Nephron (organoid): ENCODE results near the gene DNAH3.
"Not testable (repeated sequence)": the region's sequence is repeated elsewhere in the genome, so short reads cannot be mapped to it uniquely, and the experiment has no call there.

Experiments used
- H3K27ac Mint-ChIP-seq, 3 experiments: 2 replicates each; pipeline ENCODE4 v1.8.0; 2020; ENCODE audit warnings: mixed read lengths in 3 of 3, mild to moderate bottlenecking in 2 of 3, moderate library complexity in 1 of 3
- H3K27me3 Mint-ChIP-seq: 2 replicates; pipeline ENCODE4 v1.8.0; 2021; ENCODE audit warnings: low read depth, mild to moderate bottlenecking, moderate library complexity, mixed read lengths
- H3K36me3 Mint-ChIP-seq: 2 replicates; pipeline ENCODE4 v1.8.0; 2020; ENCODE audit warnings: low read depth, mixed read lengths
- H3K4me1 Mint-ChIP-seq: 2 replicates; pipeline ENCODE4 v1.8.0; 2020; ENCODE audit warnings: mixed read lengths
- H3K4me3 Mint-ChIP-seq, 3 experiments: 2 replicates each; pipeline ENCODE4 v1.8.0; 2020; ENCODE audit warnings: mild to moderate bottlenecking in 3 of 3, mixed read lengths in 3 of 3, moderate library complexity in 2 of 3
- H3K9me3 Mint-ChIP-seq: 2 replicates; pipeline ENCODE4 v1.8.0; 2020; ENCODE audit warnings: mixed read lengths
- TF ChIP-seq, protein P1 (sequence below), 3 experiments: fragments of 200-600 bp; sonication (generic); IDR thresholded peaks; one replicate each; pipeline ENCODE4 v1.5.0; 2021; ENCODE audit warnings: antibody characterized with exemption in 3 of 3; ENCODE audit not compliant: unreplicated experiment in 3 of 3

The DNAH3 gene

DNA sequence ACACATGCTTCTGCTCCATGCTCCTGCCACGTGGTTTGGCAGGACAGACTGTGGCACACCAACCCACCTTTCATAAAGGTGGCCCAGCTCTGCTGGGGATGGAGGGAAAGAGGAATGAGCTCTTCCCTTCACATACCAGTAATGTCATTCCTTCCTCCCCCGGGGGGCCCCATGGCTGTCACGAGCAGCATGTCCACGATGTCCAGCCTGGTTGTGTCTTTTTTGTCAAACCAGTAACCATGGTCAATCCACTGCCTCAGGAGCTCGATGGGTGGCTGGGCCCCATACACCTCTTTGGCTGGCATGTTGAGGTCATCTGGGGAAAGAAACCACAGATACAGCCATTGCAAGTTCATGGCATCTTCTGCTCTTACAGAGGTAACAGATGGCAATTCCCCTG lies 153.5 kb downstream of the DNAH3 start:
- Mint-ChIP-seq H3K27ac (no peak overlapping the region), H3K9me3 (no peaks in the 10 kb centered on the region), H3K27me3 (peaks cover 7% of the 10 kb centered on the region), H3K4me3 (no peak overlapping the region), H3K36me3 (no peaks in the 10 kb centered on the region), H3K4me1 (no peaks in the 10 kb centered on the region)
- TF ChIP-seq, protein P1, sequence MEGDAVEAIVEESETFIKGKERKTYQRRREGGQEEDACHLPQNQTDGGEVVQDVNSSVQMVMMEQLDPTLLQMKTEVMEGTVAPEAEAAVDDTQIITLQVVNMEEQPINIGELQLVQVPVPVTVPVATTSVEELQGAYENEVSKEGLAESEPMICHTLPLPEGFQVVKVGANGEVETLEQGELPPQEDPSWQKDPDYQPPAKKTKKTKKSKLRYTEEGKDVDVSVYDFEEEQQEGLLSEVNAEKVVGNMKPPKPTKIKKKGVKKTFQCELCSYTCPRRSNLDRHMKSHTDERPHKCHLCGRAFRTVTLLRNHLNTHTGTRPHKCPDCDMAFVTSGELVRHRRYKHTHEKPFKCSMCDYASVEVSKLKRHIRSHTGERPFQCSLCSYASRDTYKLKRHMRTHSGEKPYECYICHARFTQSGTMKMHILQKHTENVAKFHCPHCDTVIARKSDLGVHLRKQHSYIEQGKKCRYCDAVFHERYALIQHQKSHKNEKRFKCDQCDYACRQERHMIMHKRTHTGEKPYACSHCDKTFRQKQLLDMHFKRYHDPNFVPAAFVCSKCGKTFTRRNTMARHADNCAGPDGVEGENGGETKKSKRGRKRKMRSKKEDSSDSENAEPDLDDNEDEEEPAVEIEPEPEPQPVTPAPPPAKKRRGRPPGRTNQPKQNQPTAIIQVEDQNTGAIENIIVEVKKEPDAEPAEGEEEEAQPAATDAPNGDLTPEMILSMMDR (IDR thresholded peaks at IDR 0.05; ENCODE audit: unreplicated experiment in 3 of 3), result no peak

DNA sequence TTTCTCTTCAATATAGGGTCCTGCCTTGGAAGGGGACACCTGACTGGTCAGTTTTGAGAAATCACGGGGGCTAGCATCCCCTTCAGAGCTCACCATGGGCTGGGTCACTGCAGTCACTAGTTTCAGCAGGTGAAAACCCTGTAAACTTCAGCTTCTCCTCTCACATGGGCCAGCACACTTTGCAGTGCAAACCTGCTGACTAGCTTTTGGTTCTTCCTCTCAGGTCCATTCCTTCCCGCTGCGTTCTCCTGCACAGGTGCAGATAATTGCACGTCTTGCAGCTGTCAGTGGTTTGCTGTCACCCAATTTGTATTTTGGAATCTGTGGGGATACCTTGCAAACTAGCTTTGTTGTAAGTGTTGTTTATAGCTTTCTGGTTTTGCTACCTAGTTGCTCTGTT lies 154.9 kb downstream of the DNAH3 start:
- Mint-ChIP-seq H3K27ac (no peak overlapping the region), H3K4me1 (no peaks in the 10 kb centered on the region), H3K9me3 (no peaks in the 10 kb centered on the region), H3K4me3 (no peak overlapping the region), H3K36me3 (no peaks in the 10 kb centered on the region), H3K27me3 (peaks cover under 1% of the 10 kb centered on the region)
- TF ChIP-seq, protein P1 (IDR thresholded peaks at IDR 0.05; ENCODE audit: unreplicated experiment in 3 of 3), result no peak

DNA sequence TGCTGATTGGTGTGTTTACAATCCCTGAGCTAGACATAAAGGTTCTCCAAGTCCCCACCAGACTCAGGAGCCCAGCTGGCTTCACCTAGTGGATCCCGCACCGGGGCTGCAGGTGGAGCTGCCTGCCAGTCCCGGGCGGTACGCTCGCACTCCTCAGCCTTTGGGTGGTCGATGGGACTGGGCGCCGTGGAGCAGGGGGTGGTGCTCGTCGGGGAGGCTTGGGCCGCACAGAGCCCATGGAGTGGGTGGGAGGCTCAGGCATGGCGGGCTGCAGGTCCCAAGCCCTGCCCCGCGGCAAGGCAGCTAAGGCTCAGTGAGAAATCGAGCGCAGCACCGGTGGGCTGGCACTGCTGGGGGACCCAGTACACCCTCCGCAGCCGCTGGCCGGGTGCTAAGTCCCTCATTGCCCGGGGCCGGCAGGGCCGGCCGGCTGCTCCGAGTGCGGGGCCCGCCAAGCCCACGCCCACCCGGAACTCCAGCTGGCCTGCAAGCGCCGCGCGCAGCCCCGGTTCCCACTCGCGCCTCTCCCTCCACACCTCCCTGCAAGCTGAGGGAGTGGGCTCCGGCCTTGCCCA lies 161.1 kb downstream of the DNAH3 start:
- not testable (repeated sequence) for H3K9me3 Mint-ChIP-seq

DNA sequence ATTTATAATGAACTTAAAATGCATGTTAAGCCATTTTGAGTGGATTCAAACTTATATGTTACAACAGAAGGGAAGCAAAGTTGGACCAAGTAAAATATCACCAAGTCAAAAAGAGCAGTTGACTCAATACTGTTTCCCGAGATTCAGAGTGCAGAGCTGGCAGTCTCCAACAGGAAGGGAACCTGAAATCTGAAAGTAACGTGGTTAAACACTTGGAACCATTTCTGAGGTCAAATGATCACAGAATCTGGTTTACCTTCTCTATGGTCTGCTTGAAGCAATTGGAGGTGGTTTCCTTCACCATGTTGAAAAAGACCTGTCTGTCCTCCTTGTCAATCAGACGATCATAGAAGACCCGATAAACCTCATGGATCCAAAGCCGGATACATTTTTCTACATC lies 163.6 kb downstream of the DNAH3 start:
- Mint-ChIP-seq H3K9me3 (peaks cover 2% of the 10 kb centered on the region), H3K36me3 (no peaks in the 10 kb centered on the region), H3K27me3 (peaks cover 3% of the 10 kb centered on the region), H3K27ac (no peak overlapping the region), H3K4me3 (no peak overlapping the region), H3K4me1 (no peaks in the 10 kb centered on the region)
- TF ChIP-seq, protein P1 (IDR thresholded peaks at IDR 0.05; ENCODE audit: unreplicated experiment in 3 of 3), result no peak

More for the DNA sequence above, 161.1 kb downstream of the DNAH3 start:
- not testable (repeated sequence) for H3K36me3 Mint-ChIP-seq, H3K27ac Mint-ChIP-seq, H3K4me1 Mint-ChIP-seq, H3K27me3 Mint-ChIP-seq, H3K4me3 Mint-ChIP-seq

DNA sequence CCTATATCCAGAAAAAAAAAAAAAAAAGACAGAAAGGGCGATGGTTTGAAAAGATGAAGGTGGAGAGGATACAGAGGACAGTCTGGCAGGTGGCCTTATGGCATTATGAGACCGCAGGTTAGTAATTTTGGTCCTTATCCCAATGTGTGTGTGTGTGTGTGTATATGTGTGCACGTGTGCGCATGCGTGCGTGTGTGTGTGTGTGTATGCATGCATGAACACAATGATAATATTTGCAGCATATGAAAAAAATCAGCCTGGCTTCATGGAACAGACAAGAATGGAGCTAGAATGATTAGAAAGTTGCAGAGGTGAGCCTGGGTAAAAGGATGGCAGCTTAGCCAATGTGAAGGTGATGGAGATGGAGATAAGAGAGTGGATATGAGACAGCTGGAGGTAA lies 166.6 kb downstream of the DNAH3 start:
- H3K9me3 Mint-ChIP-seq, result no peaks in the 10 kb centered on the region
- no peak overlapping the region for H3K4me3 Mint-ChIP-seq
- H3K27me3 Mint-ChIP-seq, result peaks cover 3% of the 10 kb centered on the region
- no peaks in the 10 kb centered on the region for H3K36me3 Mint-ChIP-seq
- no peak overlapping the region for H3K27ac Mint-ChIP-seq
- no peaks in the 10 kb centered on the region for H3K4me1 Mint-ChIP-seq
- TF ChIP-seq, protein P1 (IDR thresholded peaks at IDR 0.05; ENCODE audit: unreplicated experiment in 3 of 3), result no peak

DNA sequence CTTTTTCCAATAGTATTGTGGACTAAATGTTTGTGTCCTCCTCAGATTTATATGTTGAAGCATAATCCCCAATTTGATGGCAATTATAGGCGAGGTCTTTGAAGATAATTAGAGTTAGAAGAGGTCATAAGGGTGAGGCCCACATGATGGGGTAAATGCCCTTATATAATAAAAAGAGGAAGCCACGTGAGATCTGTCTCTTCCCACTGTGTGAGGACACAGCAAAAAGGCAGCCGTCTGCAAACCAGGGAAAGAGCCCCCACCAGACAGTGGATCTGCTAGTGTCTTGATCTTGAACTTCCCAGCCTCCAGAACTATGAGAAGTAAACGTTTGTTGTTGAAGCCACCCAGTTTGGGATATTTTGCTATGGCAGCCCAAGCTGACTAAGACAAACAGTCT lies 174.1 kb downstream of the DNAH3 start:
- Mint-ChIP-seq H3K4me1 (no peaks in the 10 kb centered on the region), H3K27ac (no peak overlapping the region), H3K27me3 (no peaks in the 10 kb centered on the region), H3K36me3 (no peaks in the 10 kb centered on the region), H3K9me3 (no peaks in the 10 kb centered on the region), H3K4me3 (no peak overlapping the region)
- TF ChIP-seq, protein P1 (IDR thresholded peaks at IDR 0.05; ENCODE audit: unreplicated experiment in 3 of 3), result no peak

DNA sequence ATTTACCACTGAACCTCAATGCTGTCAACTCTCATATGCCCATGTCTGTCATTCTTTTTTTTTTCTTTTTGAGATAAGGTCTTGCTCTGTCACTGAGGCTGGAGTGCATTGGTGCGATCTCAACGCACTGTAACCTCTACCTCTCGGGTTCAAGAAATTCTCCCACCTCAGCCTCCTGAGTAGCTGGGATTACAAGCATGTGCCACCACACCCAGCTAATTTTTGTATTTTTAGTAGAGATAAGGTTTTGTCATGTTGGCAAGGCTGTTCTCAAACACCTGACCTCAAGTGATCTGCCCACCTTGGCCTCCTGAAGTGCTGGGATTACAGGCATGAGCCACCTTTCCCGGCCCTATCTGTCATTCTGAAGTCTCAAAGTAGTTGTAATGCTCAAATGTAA lies 177.4 kb downstream of the DNAH3 start:
- H3K4me1 Mint-ChIP-seq, result not testable (repeated sequence)

More for the DNA sequence above, 177.4 kb downstream of the DNAH3 start:
- not testable (repeated sequence) for H3K27me3 Mint-ChIP-seq, H3K36me3 Mint-ChIP-seq, H3K4me3 Mint-ChIP-seq, H3K27ac Mint-ChIP-seq, H3K9me3 Mint-ChIP-seq
